Endodermal cell (in vitro differentiated cells): ENCODE measurements around the gene RHOV. TPM values are rescaled to one million over a fixed set of nuclear protein-coding genes. Genes with fewer than 3 reads are reported as not detected.

Source experiments
- DNase-seq: peaks from one replicate; pipeline ENCODE4 v3.0.0-alpha.2; 2017
- H3K27ac ChIP-seq: 2 replicates; pipeline ENCODE4 v1.5.1; 2013; ENCODE audit warnings: mild to moderate bottlenecking, low read depth, low read length, moderate library complexity
- H3K27me3 ChIP-seq: 2 replicates; pipeline ENCODE4 v1.6.1; 2013; ENCODE audit warnings: mild to moderate bottlenecking, low read length, moderate library complexity; ENCODE audit not compliant: insufficient read depth, control insufficient read depth, poor library complexity, severe bottlenecking
- H3K36me3 ChIP-seq: 2 replicates; pipeline ENCODE4 v1.7.0; 2013; ENCODE audit warnings: mild to moderate bottlenecking, low read length, moderate library complexity; ENCODE audit not compliant: control insufficient read depth, insufficient read depth
- H3K4me1 ChIP-seq: one replicate; pipeline ENCODE4 v1.7.0; 2013; ENCODE audit warnings: low read length; ENCODE audit not compliant: control insufficient read depth, insufficient read depth
- H3K4me3 ChIP-seq: 2 replicates; pipeline ENCODE4 v1.5.1; 2013; ENCODE audit warnings: mild to moderate bottlenecking, low read length, moderate library complexity
- H3K9ac ChIP-seq: 2 replicates; pipeline ENCODE4 v1.6.1; 2013; ENCODE audit warnings: mild to moderate bottlenecking, low read length, moderate library complexity; ENCODE audit not compliant: poor library complexity, severe bottlenecking; ENCODE audit errors: extremely low read depth
- H3K9me3 ChIP-seq: 2 replicates; pipeline ENCODE4 v1.6.1; 2013; ENCODE audit warnings: mild to moderate bottlenecking, low read length, moderate library complexity; ENCODE audit not compliant: control insufficient read depth
- H3K27ac Mint-ChIP-seq: 2 replicates; pipeline ENCODE4 v1.8.0; 2020; ENCODE audit warnings: mixed read lengths
- H3K27me3 Mint-ChIP-seq: 2 replicates; pipeline ENCODE4 v1.8.0; 2021; ENCODE audit warnings: mild to moderate bottlenecking, mixed read lengths; ENCODE audit not compliant: insufficient read depth
- H3K36me3 Mint-ChIP-seq: 2 replicates; pipeline ENCODE4 v1.8.0; 2020; ENCODE audit warnings: low read depth, mixed read lengths
- H3K4me1 Mint-ChIP-seq: 2 replicates; pipeline ENCODE4 v1.8.0; 2020; ENCODE audit warnings: mixed read lengths
- H3K4me3 Mint-ChIP-seq: 2 replicates; pipeline ENCODE4 v1.8.0; 2020; ENCODE audit warnings: mild to moderate bottlenecking, moderate library complexity, mixed read lengths
- H3K9me3 Mint-ChIP-seq: 2 replicates; pipeline ENCODE4 v1.8.0; 2020; ENCODE audit warnings: mild to moderate bottlenecking, mixed read lengths
- CTCF ChIP-seq: fragments of 200-600 bp; sonication (generic); conservative IDR thresholded peaks from 2 replicates; pipeline ENCODE4 v1.5.0; 2021; ENCODE audit warnings: antibody characterized with exemption, mild to moderate bottlenecking
- WGBS, 2 experiments: methylation state at CpG; one replicate each; pipeline versions ENCODE4 v1.1.5 to v1.1.7; 2013; ENCODE audit warnings: missing lambda C conversion rate in 2 of 2, mixed read lengths in 1 of 2; ENCODE audit not compliant: insufficient coverage in 1 of 2, insufficient read length in 1 of 2; 5-methylcytosine and 5-hydroxymethylcytosine counted together
- total RNA-seq, 2 donors: library from RNA; stranded (reverse); fragmentation: NEBNext Ultra II Directional in 1 of 2; extraction: Animal tissue kit (Norgen Biotek cat#: 25700) in 1 of 2; gene quantifications; 2 replicates in 1 of 2; 3 replicates in 1 of 2; pipeline ENCODE4 v1.2.1, GENCODE V29; 2021

Gene RHOV
- total RNA-seq, 2 donors from 2014 or later = 1.8 to 2.8 TPM

- 93 to 96% methylated on average over 13 to 16 of the region's 16 CpGs for WGBS, 2 experiments
- Histone ChIP-seq H3K9me3 (no peaks in the 10 kb centered on the region), H3K4me3 (no peak overlapping the region), H3K27me3 (no peaks in the 10 kb centered on the region), H3K36me3 (peaks cover 27% of the 10 kb centered on the region), H3K27ac (no peak overlapping the region), H3K9ac (no peak overlapping the region), H3K4me1 (no peaks in the 10 kb centered on the region)
- H3K9me3 Mint-ChIP-seq = no peaks in the 10 kb centered on the region
- H3K27ac Mint-ChIP-seq = no peak overlapping the region
- no peak for TF ChIP-seq CTCF
- no peak for DNase-seq
- H3K4me3 Mint-ChIP-seq = no peak overlapping the region
- peaks cover 55% of the 10 kb centered on the region for H3K36me3 Mint-ChIP-seq
- no peaks in the 10 kb centered on the region for H3K27me3 Mint-ChIP-seq
- peaks cover 4% of the 10 kb centered on the region for H3K4me1 Mint-ChIP-seq
These were observed 20.7 kb downstream of the RHOV start for GRCh38 chr15:40853241-40853890.

- H3K27me3 ChIP-seq = no peaks in the 10 kb centered on the region
- peaks cover 55% of the 10 kb centered on the region for H3K36me3 Mint-ChIP-seq
These were observed 21.5 kb downstream of the RHOV start for GRCh38 chr15:40852529-40852928.

GRCh38 chr15:40850576-40851112 lies 23.4 kb downstream of the RHOV start:
- peak overlapping the region; percentile 53 for H3K27ac Mint-ChIP-seq
- no peak for DNase-seq
- no peaks in the 10 kb centered on the region for H3K27me3 Mint-ChIP-seq
- no peak overlapping the region for H3K4me3 Mint-ChIP-seq
- peaks cover 5% of the 10 kb centered on the region for H3K4me1 ChIP-seq
- no peaks in the 10 kb centered on the region for H3K9me3 Mint-ChIP-seq
- no peaks in the 10 kb centered on the region for H3K27me3 ChIP-seq
- H3K4me1 Mint-ChIP-seq = peaks cover 23% of the 10 kb centered on the region
- no peak overlapping the region for H3K9ac ChIP-seq
- no peak overlapping the region for H3K4me3 ChIP-seq
- TF ChIP-seq CTCF = no peak
- no peak overlapping the region for H3K27ac ChIP-seq
- H3K36me3 Mint-ChIP-seq = peaks cover 55% of the 10 kb centered on the region
- 92 to 94% methylated on average over 7 to 8 of the region's 8 CpGs for WGBS, 2 experiments
- peaks cover 19% of the 10 kb centered on the region for H3K36me3 ChIP-seq
- no peaks in the 10 kb centered on the region for H3K9me3 ChIP-seq

More at GRCh38 chr15:40852529-40852928, 21.5 kb downstream of the RHOV start:
- Histone ChIP-seq H3K9me3 (no peaks in the 10 kb centered on the region), H3K4me3 (no peak overlapping the region), H3K4me1 (no peaks in the 10 kb centered on the region), H3K9ac (no peak overlapping the region), H3K36me3 (peaks cover 25% of the 10 kb centered on the region), H3K27ac (no peak overlapping the region)
- WGBS, 2 experiments = 93% methylated on average over 5 of the region's 5 CpGs; no CpG with 5 or more reads in 1 of the 2 experiments
- Mint-ChIP-seq H3K9me3 (no peaks in the 10 kb centered on the region), H3K27me3 (no peaks in the 10 kb centered on the region), H3K4me1 (peaks cover 11% of the 10 kb centered on the region), H3K27ac (no peak overlapping the region), H3K4me3 (no peak overlapping the region)
- TF ChIP-seq CTCF = no peak
- no peak for DNase-seq
